ENCODE measurements around the gene STAC3.

The STAC3 gene

DNA sequence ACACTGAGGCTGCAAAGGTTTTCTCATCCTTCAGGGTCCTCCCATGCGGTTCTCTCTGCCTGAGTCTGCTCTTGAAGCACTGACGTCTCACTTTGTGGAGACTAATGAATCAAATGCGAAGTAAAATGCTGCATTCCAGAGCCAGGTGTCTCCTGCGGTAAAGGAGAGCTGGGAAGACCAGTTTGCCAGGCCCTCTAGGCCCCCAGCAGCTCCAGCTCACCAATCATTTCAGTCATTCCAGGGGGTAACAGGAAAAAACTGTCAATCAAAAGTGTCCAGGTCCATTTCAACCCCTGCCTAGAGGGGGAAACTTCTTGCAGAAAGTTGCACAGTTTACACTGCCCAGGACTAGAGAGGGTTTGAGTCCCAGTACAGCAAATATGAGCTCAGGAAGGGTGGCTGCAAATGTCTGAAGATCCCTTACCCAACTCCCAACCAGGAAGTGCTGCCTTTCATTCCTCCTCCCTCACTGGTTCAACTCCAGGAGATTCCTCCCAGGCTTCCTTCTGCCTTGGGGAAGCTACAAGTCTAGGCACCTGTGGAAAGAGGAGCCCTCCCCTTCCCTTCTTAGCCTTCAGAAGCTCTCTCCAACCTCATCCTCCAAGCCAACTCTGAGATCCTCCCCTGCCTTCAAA, 37.1 kb downstream of the STAC3 start:
- Histone ChIP-seq H3K4me2 (ENCODE audit: insufficient read depth, low read length) (peak overlapping the region; percentile 59), H3K9ac (ENCODE audit: low read depth, low read length) (peak overlapping the region; percentile 23; the same call in 1 of the 2 replicates), H3K27ac (ENCODE audit: low read length) (no peak overlapping the region), H3K27me3 (ENCODE audit: insufficient read depth, low read length, poor library complexity) (peaks cover 18% of the 10 kb centered on the region), H4K20me1 (ENCODE audit: insufficient read depth, low read length) (no peaks in the 10 kb centered on the region; the same call in 1 of the 2 replicates), H3K79me2 (ENCODE audit: insufficient read depth, low read length) (no peaks in the 10 kb centered on the region), H3K36me3 (ENCODE audit: insufficient read depth, low read length) (no peaks in the 10 kb centered on the region), H3K4me1 (ENCODE audit: insufficient read depth, low read length) (peaks cover 13% of the 10 kb centered on the region), H3K9me3 (ENCODE audit: insufficient read depth, low read length, severe bottlenecking) (no peaks in the 10 kb centered on the region), H3K4me3 (ENCODE audit: low read depth in 1 of 2, low read length in 2 of 2) (no peak overlapping the region; a peak in 1 of 4 replicates), H2AFZ (ENCODE audit: low read depth, low read length) (peak overlapping the region; percentile 72)
- ATAC-seq (ENCODE audit: insufficient read depth, low read depth) (peak; percentile 6; the same call in 2 of the 3 replicates), DNase-seq (no peak)
- TF ChIP-seq, protein P1, sequence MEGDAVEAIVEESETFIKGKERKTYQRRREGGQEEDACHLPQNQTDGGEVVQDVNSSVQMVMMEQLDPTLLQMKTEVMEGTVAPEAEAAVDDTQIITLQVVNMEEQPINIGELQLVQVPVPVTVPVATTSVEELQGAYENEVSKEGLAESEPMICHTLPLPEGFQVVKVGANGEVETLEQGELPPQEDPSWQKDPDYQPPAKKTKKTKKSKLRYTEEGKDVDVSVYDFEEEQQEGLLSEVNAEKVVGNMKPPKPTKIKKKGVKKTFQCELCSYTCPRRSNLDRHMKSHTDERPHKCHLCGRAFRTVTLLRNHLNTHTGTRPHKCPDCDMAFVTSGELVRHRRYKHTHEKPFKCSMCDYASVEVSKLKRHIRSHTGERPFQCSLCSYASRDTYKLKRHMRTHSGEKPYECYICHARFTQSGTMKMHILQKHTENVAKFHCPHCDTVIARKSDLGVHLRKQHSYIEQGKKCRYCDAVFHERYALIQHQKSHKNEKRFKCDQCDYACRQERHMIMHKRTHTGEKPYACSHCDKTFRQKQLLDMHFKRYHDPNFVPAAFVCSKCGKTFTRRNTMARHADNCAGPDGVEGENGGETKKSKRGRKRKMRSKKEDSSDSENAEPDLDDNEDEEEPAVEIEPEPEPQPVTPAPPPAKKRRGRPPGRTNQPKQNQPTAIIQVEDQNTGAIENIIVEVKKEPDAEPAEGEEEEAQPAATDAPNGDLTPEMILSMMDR (IDR thresholded peaks at IDR 0.05; ENCODE audit: borderline replicate concordance, extremely low read depth, low read length, poor library complexity, severe bottlenecking) = no peak
- TF ChIP-seq EZH2 (IDR thresholded peaks at IDR 0.05; ENCODE audit: borderline replicate concordance, low read depth, low read length, severe bottlenecking) = no peak

GRCh38 chr12:57213058-57213715, 37.8 kb downstream of the STAC3 start:
- Histone ChIP-seq H3K36me3 (ENCODE audit: insufficient read depth, low read length) (no peaks in the 10 kb centered on the region), H2AFZ (ENCODE audit: low read depth, low read length) (peak overlapping the region; percentile 72), H3K9ac (ENCODE audit: low read depth, low read length) (peak overlapping the region; percentile 23; the same call in 1 of the 2 replicates), H3K4me2 (ENCODE audit: insufficient read depth, low read length) (peak overlapping the region; percentile 59), H3K79me2 (ENCODE audit: insufficient read depth, low read length) (no peaks in the 10 kb centered on the region), H3K4me3 (ENCODE audit: low read depth in 1 of 2, low read length in 2 of 2) (peak overlapping the region in 1 of 2 experiments; percentile 37; a peak in 2 of 4 replicates), H4K20me1 (ENCODE audit: insufficient read depth, low read length) (no peaks in the 10 kb centered on the region; the same call in 1 of the 2 replicates), H3K27me3 (ENCODE audit: insufficient read depth, low read length, poor library complexity) (peaks cover 11% of the 10 kb centered on the region), H3K9me3 (ENCODE audit: insufficient read depth, low read length, severe bottlenecking) (no peaks in the 10 kb centered on the region), H3K4me1 (ENCODE audit: insufficient read depth, low read length) (peaks cover 13% of the 10 kb centered on the region), H3K27ac (ENCODE audit: low read length) (no peak overlapping the region)
- ATAC-seq (ENCODE audit: insufficient read depth, low read depth) (peak; percentile 84), DNase-seq (peak; percentile 88)
- TF ChIP-seq, protein P1 (IDR thresholded peaks at IDR 0.05; ENCODE audit: borderline replicate concordance, extremely low read depth, low read length, poor library complexity, severe bottlenecking) = peak; percentile 91
- TF ChIP-seq EZH2 (IDR thresholded peaks at IDR 0.05; ENCODE audit: borderline replicate concordance, low read depth, low read length, severe bottlenecking) = no peak

DNA sequence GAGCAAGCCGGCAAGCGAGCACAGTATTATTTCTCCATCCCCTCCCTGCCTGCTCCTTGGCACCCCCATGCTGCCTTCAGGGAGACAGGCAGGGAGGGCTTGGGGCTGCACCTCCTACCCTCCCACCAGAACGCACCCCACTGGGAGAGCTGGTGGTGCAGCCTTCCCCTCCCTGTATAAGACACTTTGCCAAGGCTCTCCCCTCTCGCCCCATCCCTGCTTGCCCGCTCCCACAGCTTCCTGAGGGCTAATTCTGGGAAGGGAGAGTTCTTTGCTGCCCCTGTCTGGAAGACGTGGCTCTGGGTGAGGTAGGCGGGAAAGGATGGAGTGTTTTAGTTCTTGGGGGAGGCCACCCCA, 38.3 kb downstream of the STAC3 start:
- H3K4me2 ChIP-seq (ENCODE audit: insufficient read depth, low read length) = no peak overlapping the region
- DNase-seq (no peak), ATAC-seq (ENCODE audit: insufficient read depth, low read depth) (no peak)
- H3K9ac ChIP-seq (ENCODE audit: low read depth, low read length) = no peak overlapping the region
- H3K27ac ChIP-seq (ENCODE audit: low read length) = no peak overlapping the region
- H3K36me3 ChIP-seq (ENCODE audit: insufficient read depth, low read length) = no peaks in the 10 kb centered on the region
- H2AFZ ChIP-seq (ENCODE audit: low read depth, low read length) = no peak overlapping the region
- H3K9me3 ChIP-seq (ENCODE audit: insufficient read depth, low read length, severe bottlenecking) = no peaks in the 10 kb centered on the region
- H3K27me3 ChIP-seq (ENCODE audit: insufficient read depth, low read length, poor library complexity) = peaks cover 10% of the 10 kb centered on the region
- peaks cover 13% of the 10 kb centered on the region for H3K4me1 ChIP-seq (ENCODE audit: insufficient read depth, low read length)
- no peak overlapping the region for H3K4me3 ChIP-seq (ENCODE audit: low read depth in 1 of 2, low read length in 2 of 2)
- H4K20me1 ChIP-seq (ENCODE audit: insufficient read depth, low read length) = no peaks in the 10 kb centered on the region; the same call in 1 of the 2 replicates
- H3K79me2 ChIP-seq (ENCODE audit: insufficient read depth, low read length) = no peaks in the 10 kb centered on the region
- TF ChIP-seq EZH2 (IDR thresholded peaks at IDR 0.05; ENCODE audit: borderline replicate concordance, low read depth, low read length, severe bottlenecking) = no peak
- TF ChIP-seq, protein P1 (IDR thresholded peaks at IDR 0.05; ENCODE audit: borderline replicate concordance, extremely low read depth, low read length, poor library complexity, severe bottlenecking) = no peak
